HEK293 (cell line): ENCODE data around the gene EPB41L2.

Experiments
- GFI1B ChIP-seq: fragments of 450-650 bp; formaldehyde crosslinking; IDR thresholded peaks from 2 replicates; pipeline ENCODE4 v1.5.1; 2016; ENCODE audit warnings: missing biosample characterization, missing genetic modification characterization
- HOXA7 ChIP-seq: sonication (generic); formaldehyde crosslinking; IDR thresholded peaks from 2 replicates; pipeline ENCODE4 v1.8.1; 2022; ENCODE audit warnings: missing genetic modification reagents, borderline replicate concordance
- KLF1 ChIP-seq: fragments of 450-650 bp; formaldehyde crosslinking; IDR thresholded peaks from 2 replicates; pipeline ENCODE4 v1.5.1; 2016; ENCODE audit warnings: missing biosample characterization, missing genetic modification characterization
- ZBTB1 ChIP-seq: fragments of 450-650 bp; formaldehyde crosslinking; IDR thresholded peaks from 2 replicates; pipeline ENCODE4 v1.5.1; 2016; ENCODE audit warnings: missing biosample characterization, missing genetic modification characterization
- ZIC2 ChIP-seq: fragments of 450-650 bp; formaldehyde crosslinking; IDR thresholded peaks from 2 replicates; pipeline ENCODE4 v1.5.1; 2016; ENCODE audit warnings: missing biosample characterization, missing genetic modification characterization
- ZNF214 ChIP-seq: fragments of 450-650 bp; formaldehyde crosslinking; IDR thresholded peaks from 2 replicates; pipeline ENCODE4 v1.5.1; 2017; ENCODE audit warnings: missing biosample characterization, mild to moderate bottlenecking, missing genetic modification characterization, borderline replicate concordance
- ZNF48 ChIP-seq: fragments of 450-650 bp; formaldehyde crosslinking; IDR thresholded peaks from 2 replicates; pipeline ENCODE4 v1.5.1; 2016; ENCODE audit warnings: missing biosample characterization, missing genetic modification characterization
- ZNF571 ChIP-seq: fragments of 450-650 bp; formaldehyde crosslinking; IDR thresholded peaks from 2 replicates; pipeline ENCODE4 v1.5.0; 2017; ENCODE audit warnings: missing biosample characterization, missing genetic modification characterization
- TF ChIP-seq, protein P1 (sequence below): fragments of 450-650 bp; formaldehyde crosslinking; IDR thresholded peaks from 2 replicates; pipeline ENCODE4 v1.5.1; 2017; ENCODE audit warnings: missing biosample characterization, missing genetic modification characterization
- TF ChIP-seq, protein P2 (sequence below): fragments of 450-650 bp; formaldehyde crosslinking; IDR thresholded peaks from 2 replicates; pipeline ENCODE4 v1.5.1; 2016; ENCODE audit warnings: missing biosample characterization, missing genetic modification characterization
- TF ChIP-seq, protein P3 (sequence below): fragments of 450-650 bp; formaldehyde crosslinking; IDR thresholded peaks from 2 replicates; pipeline ENCODE4 v1.5.1; 2016; ENCODE audit warnings: missing biosample characterization, missing genetic modification characterization
- TF ChIP-seq, protein P4 (sequence below): IDR thresholded peaks from 2 replicates; pipeline ENCODE4 v1.6.1; 2011; ENCODE audit warnings: mild to moderate bottlenecking, low read depth, low read length, borderline replicate concordance

DNA sequence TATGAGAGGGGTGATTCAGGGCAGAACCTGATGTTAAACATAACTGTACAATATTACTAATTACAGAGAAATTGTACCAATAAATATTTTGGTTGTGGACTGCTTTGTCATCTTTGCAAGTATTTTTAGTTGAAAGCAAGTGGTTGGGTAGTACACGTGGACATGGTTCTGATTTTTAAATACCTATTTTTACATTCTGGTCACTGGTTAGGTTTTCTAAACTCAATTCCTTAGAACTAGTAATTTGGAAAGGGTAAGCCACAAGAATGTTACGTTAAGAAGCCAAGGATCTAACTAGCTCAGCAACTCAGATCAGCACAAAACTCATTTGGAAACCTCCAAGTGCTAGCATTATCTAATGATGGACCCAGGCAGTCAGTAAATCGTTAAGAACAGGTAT lies 2.7 kb downstream of the EPB41L2 start:
- TF ChIP-seq, protein P1, sequence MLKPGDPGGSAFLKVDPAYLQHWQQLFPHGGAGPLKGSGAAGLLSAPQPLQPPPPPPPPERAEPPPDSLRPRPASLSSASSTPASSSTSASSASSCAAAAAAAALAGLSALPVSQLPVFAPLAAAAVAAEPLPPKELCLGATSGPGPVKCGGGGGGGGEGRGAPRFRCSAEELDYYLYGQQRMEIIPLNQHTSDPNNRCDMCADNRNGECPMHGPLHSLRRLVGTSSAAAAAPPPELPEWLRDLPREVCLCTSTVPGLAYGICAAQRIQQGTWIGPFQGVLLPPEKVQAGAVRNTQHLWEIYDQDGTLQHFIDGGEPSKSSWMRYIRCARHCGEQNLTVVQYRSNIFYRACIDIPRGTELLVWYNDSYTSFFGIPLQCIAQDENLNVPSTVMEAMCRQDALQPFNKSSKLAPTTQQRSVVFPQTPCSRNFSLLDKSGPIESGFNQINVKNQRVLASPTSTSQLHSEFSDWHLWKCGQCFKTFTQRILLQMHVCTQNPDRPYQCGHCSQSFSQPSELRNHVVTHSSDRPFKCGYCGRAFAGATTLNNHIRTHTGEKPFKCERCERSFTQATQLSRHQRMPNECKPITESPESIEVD (tag by site-specific recombination), result no peak
- TF ChIP-seq ZNF214 (tag by site-specific recombination), result no peak
- TF ChIP-seq ZNF571, result no peak
- TF ChIP-seq, protein P2, sequence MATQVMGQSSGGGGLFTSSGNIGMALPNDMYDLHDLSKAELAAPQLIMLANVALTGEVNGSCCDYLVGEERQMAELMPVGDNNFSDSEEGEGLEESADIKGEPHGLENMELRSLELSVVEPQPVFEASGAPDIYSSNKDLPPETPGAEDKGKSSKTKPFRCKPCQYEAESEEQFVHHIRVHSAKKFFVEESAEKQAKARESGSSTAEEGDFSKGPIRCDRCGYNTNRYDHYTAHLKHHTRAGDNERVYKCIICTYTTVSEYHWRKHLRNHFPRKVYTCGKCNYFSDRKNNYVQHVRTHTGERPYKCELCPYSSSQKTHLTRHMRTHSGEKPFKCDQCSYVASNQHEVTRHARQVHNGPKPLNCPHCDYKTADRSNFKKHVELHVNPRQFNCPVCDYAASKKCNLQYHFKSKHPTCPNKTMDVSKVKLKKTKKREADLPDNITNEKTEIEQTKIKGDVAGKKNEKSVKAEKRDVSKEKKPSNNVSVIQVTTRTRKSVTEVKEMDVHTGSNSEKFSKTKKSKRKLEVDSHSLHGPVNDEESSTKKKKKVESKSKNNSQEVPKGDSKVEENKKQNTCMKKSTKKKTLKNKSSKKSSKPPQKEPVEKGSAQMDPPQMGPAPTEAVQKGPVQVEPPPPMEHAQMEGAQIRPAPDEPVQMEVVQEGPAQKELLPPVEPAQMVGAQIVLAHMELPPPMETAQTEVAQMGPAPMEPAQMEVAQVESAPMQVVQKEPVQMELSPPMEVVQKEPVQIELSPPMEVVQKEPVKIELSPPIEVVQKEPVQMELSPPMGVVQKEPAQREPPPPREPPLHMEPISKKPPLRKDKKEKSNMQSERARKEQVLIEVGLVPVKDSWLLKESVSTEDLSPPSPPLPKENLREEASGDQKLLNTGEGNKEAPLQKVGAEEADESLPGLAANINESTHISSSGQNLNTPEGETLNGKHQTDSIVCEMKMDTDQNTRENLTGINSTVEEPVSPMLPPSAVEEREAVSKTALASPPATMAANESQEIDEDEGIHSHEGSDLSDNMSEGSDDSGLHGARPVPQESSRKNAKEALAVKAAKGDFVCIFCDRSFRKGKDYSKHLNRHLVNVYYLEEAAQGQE (tag by site-specific recombination), result no peak
- TF ChIP-seq GFI1B (tag by site-specific recombination), result no peak
- TF ChIP-seq, protein P3, sequence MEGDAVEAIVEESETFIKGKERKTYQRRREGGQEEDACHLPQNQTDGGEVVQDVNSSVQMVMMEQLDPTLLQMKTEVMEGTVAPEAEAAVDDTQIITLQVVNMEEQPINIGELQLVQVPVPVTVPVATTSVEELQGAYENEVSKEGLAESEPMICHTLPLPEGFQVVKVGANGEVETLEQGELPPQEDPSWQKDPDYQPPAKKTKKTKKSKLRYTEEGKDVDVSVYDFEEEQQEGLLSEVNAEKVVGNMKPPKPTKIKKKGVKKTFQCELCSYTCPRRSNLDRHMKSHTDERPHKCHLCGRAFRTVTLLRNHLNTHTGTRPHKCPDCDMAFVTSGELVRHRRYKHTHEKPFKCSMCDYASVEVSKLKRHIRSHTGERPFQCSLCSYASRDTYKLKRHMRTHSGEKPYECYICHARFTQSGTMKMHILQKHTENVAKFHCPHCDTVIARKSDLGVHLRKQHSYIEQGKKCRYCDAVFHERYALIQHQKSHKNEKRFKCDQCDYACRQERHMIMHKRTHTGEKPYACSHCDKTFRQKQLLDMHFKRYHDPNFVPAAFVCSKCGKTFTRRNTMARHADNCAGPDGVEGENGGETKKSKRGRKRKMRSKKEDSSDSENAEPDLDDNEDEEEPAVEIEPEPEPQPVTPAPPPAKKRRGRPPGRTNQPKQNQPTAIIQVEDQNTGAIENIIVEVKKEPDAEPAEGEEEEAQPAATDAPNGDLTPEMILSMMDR (tag by site-specific recombination), result no peak
- TF ChIP-seq, protein P4, sequence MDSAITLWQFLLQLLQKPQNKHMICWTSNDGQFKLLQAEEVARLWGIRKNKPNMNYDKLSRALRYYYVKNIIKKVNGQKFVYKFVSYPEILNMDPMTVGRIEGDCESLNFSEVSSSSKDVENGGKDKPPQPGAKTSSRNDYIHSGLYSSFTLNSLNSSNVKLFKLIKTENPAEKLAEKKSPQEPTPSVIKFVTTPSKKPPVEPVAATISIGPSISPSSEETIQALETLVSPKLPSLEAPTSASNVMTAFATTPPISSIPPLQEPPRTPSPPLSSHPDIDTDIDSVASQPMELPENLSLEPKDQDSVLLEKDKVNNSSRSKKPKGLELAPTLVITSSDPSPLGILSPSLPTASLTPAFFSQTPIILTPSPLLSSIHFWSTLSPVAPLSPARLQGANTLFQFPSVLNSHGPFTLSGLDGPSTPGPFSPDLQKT, result no peak
- no peak for TF ChIP-seq KLF1 (tag by site-specific recombination)
- no peak for TF ChIP-seq ZNF48 (tag by site-specific recombination)
- no peak for TF ChIP-seq ZIC2 (tag by site-specific recombination)
- TF ChIP-seq HOXA7 (CRISPR knock-in tag), result no peak
- TF ChIP-seq ZBTB1, result no peak
